Vagina (tissue), 2 donors: Measurements from ENCODE around the gene MUC6.

Experiments
- POLR2A ChIP-seq, 2 donors: fragments of 450-650 bp; IDR thresholded peaks; one replicate each; pipeline ENCODE4 v1.6.1; 2017; ENCODE audit warnings: antibody characterized with exemption in 2 of 2, mild to moderate bottlenecking in 2 of 2, moderate library complexity in 2 of 2
- TF ChIP-seq, protein P1 (sequence below), 3 experiments: fragments of 450-650 bp in 2 of 3; fragments of 200-600 bp in 1 of 3; sonication (generic) in 1 of 3; IDR thresholded peaks; one replicate each; pipeline ENCODE4 v1.5.1; 2017 to 2019; ENCODE audit warnings: antibody characterized with exemption in 3 of 3, mild to moderate bottlenecking in 2 of 3, moderate library complexity in 2 of 3

DNA sequence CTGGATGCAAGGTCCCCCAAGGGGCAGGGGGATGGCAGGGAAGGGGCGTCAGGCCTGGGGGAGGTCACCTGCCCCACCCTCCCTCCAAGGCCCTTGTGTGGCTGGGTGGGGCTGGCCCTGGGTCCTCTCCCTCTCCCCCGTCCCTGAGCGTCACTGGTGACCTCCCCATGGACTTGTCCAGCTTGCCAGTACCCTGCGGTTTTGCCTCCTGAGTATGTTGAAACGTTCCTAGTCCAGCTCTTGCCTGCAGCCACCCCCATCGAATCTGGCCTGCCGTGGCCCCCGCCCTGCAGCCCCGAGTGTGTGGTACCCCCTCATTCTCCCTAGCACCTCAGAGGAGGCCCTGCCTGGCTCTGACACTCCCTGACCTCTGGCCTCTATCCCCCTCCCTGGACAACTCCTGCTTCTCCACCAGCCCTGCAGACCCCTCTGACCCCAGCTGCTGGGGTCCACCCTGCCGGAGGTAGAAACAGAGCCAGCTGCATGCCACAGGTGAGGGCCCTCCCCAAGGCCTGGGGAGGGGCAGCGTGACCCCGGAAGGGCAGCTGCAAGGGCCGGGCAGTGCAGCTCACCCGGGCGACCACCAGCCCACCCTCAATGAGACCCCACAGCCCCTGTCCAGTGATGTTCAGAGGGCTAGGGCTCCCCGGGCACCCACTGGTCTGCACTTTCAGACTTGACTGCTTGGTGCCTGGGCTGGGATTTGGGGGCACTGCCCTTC, 4.1 kb upstream of the MUC6 start:
- TF ChIP-seq, protein P1, sequence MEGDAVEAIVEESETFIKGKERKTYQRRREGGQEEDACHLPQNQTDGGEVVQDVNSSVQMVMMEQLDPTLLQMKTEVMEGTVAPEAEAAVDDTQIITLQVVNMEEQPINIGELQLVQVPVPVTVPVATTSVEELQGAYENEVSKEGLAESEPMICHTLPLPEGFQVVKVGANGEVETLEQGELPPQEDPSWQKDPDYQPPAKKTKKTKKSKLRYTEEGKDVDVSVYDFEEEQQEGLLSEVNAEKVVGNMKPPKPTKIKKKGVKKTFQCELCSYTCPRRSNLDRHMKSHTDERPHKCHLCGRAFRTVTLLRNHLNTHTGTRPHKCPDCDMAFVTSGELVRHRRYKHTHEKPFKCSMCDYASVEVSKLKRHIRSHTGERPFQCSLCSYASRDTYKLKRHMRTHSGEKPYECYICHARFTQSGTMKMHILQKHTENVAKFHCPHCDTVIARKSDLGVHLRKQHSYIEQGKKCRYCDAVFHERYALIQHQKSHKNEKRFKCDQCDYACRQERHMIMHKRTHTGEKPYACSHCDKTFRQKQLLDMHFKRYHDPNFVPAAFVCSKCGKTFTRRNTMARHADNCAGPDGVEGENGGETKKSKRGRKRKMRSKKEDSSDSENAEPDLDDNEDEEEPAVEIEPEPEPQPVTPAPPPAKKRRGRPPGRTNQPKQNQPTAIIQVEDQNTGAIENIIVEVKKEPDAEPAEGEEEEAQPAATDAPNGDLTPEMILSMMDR (IDR thresholded peaks at IDR 0.05) = no peak
- TF ChIP-seq POLR2A (IDR thresholded peaks at IDR 0.05) = no peak
